GM12878 (cell line): ENCODE results near the gene NSMCE1. TPM values are rescaled to one million over a fixed set of nuclear protein-coding genes. Genes with fewer than 3 reads are reported as not detected.
A peak's percentile ranks its signal among the peaks of the same experiment; 100 is the strongest.

Experiments
- ATAC-seq: fragments of 200-7000 bp; cut with Tn5 transposase; 3 replicates; pipeline ENCODE4 v1.9.1; 2020; ENCODE audit warnings: mild to moderate bottlenecking, moderate library complexity
- BruUV-seq: library from RNA; stranded (reverse); fragments of 400-500 nt; replicated peaks from 2 replicates; lab custom pipeline; 2021; lab: Mats Ljungman, UMichigan
- CTCF ChIA-PET: fragments of 300-600 bp; sonication (Branson Sonifier 250); formaldehyde crosslinking; extraction: SDS; loops from one replicate; lab custom pipeline; 2021; ENCODE audit warnings: inconsistent platforms; lab: Yijun Ruan, JAX
- POLR2A ChIA-PET: fragments of 350-600 bp; formaldehyde crosslinking; extraction: SDS; loops from one replicate; lab custom pipeline; 2021; ENCODE audit warnings: inconsistent platforms; lab: Charles Lee
- RAD21 ChIA-PET: fragments of 300-600 bp; sonication (Branson Sonifier 250); formaldehyde crosslinking; loops from one replicate; lab custom pipeline; 2023; ENCODE audit warnings: antibody characterized with exemption; ENCODE audit not compliant: unreplicated experiment; lab: Charles Lee
- SMC1A ChIA-PET: fragments of 300-600 bp; sonication (Branson Sonifier 250); formaldehyde crosslinking; loops from one replicate; lab custom pipeline; 2023; ENCODE audit not compliant: unreplicated experiment, uncharacterized antibody; lab: Charles Lee
- DNase-seq: peaks from one replicate; pipeline ENCODE4 v3.0.0-alpha.2; 2011; ENCODE audit warnings: low read depth, low spot score
- FAIRE-seq: peaks from 3 replicates; lab custom pipeline; 2011; peaks lifted over from hg19 to GRCh38; lab: Jason Lieb, UNC
- H2AFZ ChIP-seq: 2 replicates; pipeline ENCODE4 v1.6.0; 2011; ENCODE audit warnings: low read depth, low read length, control low read depth; ENCODE audit not compliant: control insufficient read depth
- H3K27ac ChIP-seq: 2 replicates; pipeline ENCODE4 v1.5.1; 2011; ENCODE audit warnings: control low read depth; ENCODE audit not compliant: control insufficient read depth, insufficient read depth
- H3K27me3 ChIP-seq, 2 experiments: replicated peaks in 1 of 2; 2 replicates each; pipeline versions ENCODE4 v1.6.0 to v1.6.1; 2011; ENCODE audit warnings: low read length in 1 of 2; ENCODE audit not compliant: control insufficient read depth in 2 of 2, insufficient read depth in 2 of 2
- H3K36me3 ChIP-seq, 2 experiments: 2 replicates each; pipeline ENCODE4 v1.5.1; 2011; ENCODE audit warnings: low read length in 1 of 2; ENCODE audit not compliant: control insufficient read depth in 2 of 2, insufficient read depth in 2 of 2
- H3K4me1 ChIP-seq: 2 replicates; pipeline ENCODE4 v1.6.1; 2011; ENCODE audit warnings: mild to moderate bottlenecking, low read length, moderate library complexity, mixed read lengths; ENCODE audit not compliant: control insufficient read depth, insufficient read depth
- H3K4me2 ChIP-seq: 2 replicates; pipeline ENCODE4 v1.6.0; 2011; ENCODE audit warnings: control low read depth; ENCODE audit not compliant: control insufficient read depth, insufficient read depth
- H3K4me3 ChIP-seq: fragments of 200-600 bp; sonication (generic); 2 replicates; pipeline ENCODE4 v1.5.1; 2016
- H3K79me2 ChIP-seq: 2 replicates; pipeline ENCODE4 v1.6.0; 2011; ENCODE audit warnings: low read length; ENCODE audit not compliant: control insufficient read depth, insufficient read depth
- H3K9ac ChIP-seq: 2 replicates; pipeline ENCODE4 v1.8.0; 2011; ENCODE audit warnings: low read length, control low read depth, mixed read lengths; ENCODE audit not compliant: control insufficient read depth, insufficient read depth
- H3K9me3 ChIP-seq: replicated peaks from 3 replicates; pipeline ENCODE4 v1.5.1; 2011; ENCODE audit warnings: mild to moderate bottlenecking, low read length; ENCODE audit not compliant: control insufficient read depth, insufficient read depth
- H4K20me1 ChIP-seq: 2 replicates; pipeline ENCODE4 v1.6.0; 2011; ENCODE audit not compliant: control insufficient read depth, insufficient read depth
- NKRF ChIP-seq: fragments of 450-650 bp; conservative IDR thresholded peaks from 2 replicates; pipeline ENCODE4 v1.6.1; 2017; ENCODE audit warnings: mild to moderate bottlenecking, moderate library complexity
- TCF7 ChIP-seq: IDR thresholded peaks from 2 replicates; pipeline ENCODE4 v1.6.1; 2014; ENCODE audit warnings: antibody characterized with exemption, borderline replicate concordance
- WGBS: methylation state at CpG from one replicate; pipeline ENCODE4 v1.1.6; 2016; ENCODE audit warnings: low lambda C conversion rate; ENCODE audit not compliant: insufficient replicate concordance, insufficient coverage; ENCODE audit errors: missing lambda C conversion rate; 5-methylcytosine and 5-hydroxymethylcytosine counted together
- in situ Hi-C: fragments of 300-500 bp; cut with MboI; formaldehyde crosslinking; loops from 9 replicates; pipeline ENCODE4 v1.14.3; 2018; ENCODE audit warnings: mixed read lengths
- intact Hi-C: fragments of 100-400 bp; cut with micrococcal nuclease; formaldehyde crosslinking; loops from one replicate; pipeline ENCODE4 v1.14.2; 2022; ENCODE audit not compliant: unreplicated experiment
- polyA plus RNA-seq, 11 experiments: library from polyadenylated mRNA; depleted of rRNA in 4 of 11; unstranded in 6 of 11; stranded (reverse) in 5 of 11; fragments of >200 nt; fragmentation: Nextera tagmentation in 4 of 11; fragmentation: Illumina TruSeq in 1 of 11; extraction: Ambion mirVana in 4 of 11; extraction: Trizol in 1 of 11; gene quantifications; 1 replicate in 1 of 11; 2 replicates in 10 of 11; pipeline versions ENCODE4 v1.2.1 to v1.2.3, GENCODE V29; 2011 to 2016; ENCODE audit warnings: inconsistent platforms in 2 of 11, missing spikeins in 2 of 11, low read depth in 1 of 11
- total RNA-seq, 4 experiments: library from RNA; depleted of rRNA in 3 of 4; stranded (reverse); fragments of >200 nt in 3 of 4; fragmentation: Illumina TruSeq in 1 of 4; extraction: Trizol in 1 of 4; gene quantifications; 2 replicates each; pipeline versions ENCODE4 v1.2.1 to v1.2.3, GENCODE V29; 2013 to 2021

The NSMCE1 gene
- total and polyA plus RNA-seq, 10 of the 15 experiments (the other 5 are each of a cell fraction or from before 2014, with no cell fraction given), result 54.0 to 214 (median 71.4) TPM

- Histone ChIP-seq H3K79me2 (peaks cover 8% of the 10 kb centered on the region), H3K27me3 (no peaks in the 10 kb centered on the region), H3K9ac (peak overlapping the region; percentile 20; the same call in 1 of the 2 replicates), H3K4me2 (peak overlapping the region; percentile 11), H3K9me3 (no peaks in the 10 kb centered on the region), H4K20me1 (no peaks in the 10 kb centered on the region), H3K36me3 (peaks cover 0 to 5% of the 10 kb centered on the region in 2 experiments; a peak in 2 of 4 replicates), H3K4me1 (peaks cover 12% of the 10 kb centered on the region)
- DNase-seq (no peak), FAIRE-seq (no peak)
- WGBS, result 64% methylated on average over 10 of the region's 10 CpGs
- in situ Hi-C loops, result no loop called here
- BruUV-seq, result no TSS peak
- RAD21 ChIA-PET, result interaction anchor here (0.8 to 1.6 kb wide), 5 partner anchors 18 to 193 kb away, joined by 3 to 4 read pairs (median 3); no protein-coding TSS in a partner anchor
- intact Hi-C loops, result no loop called here
- TF ChIP-seq TCF7 (no peak), NKRF (no peak)
- TF ChIP-seq, all 136 proteins: peak for 0
- no peak for ATAC-seq
- Histone ChIP-seq H2AFZ (no peak overlapping the region), H3K4me3 (no peak overlapping the region), H3K27ac (no peak overlapping the region)
- SMC1A ChIA-PET, result interaction anchor here (0.9 to 1.4 kb wide), 5 partner anchors 76 to 247 kb away, joined by 3 to 4 read pairs (median 3); no protein-coding TSS in a partner anchor
- POLR2A ChIA-PET, result interaction anchor here (0.6 to 1.3 kb wide), 2 partner anchors 25 to 45 kb away, joined by 3 to 4 read pairs; no protein-coding TSS in a partner anchor
- CTCF ChIA-PET, result interaction anchor here (0.6 to 5.6 kb wide), 6 partner anchors 8 to 270 kb away, joined by 3 to 46 read pairs (median 4); no protein-coding TSS in a partner anchor
These were observed 63.0 kb downstream of the NSMCE1 start for GRCh38 chr16:27205423-27206065.
